Cardiac muscle cell (in vitro differentiated cells and primary cell): ENCODE data around the gene TLCD1. TPM values are rescaled to one million over a fixed set of nuclear protein-coding genes. Genes with fewer than 3 reads are reported as not detected.

Source experiments
- DNase-seq, 2 donors: peaks; one replicate each; pipeline versions ENCODE4 v3.0.0 to v3.0.0-alpha.2; 2010 to 2017; ENCODE audit warnings: low read depth in 1 of 2, low spot score in 1 of 2
- H3K27ac ChIP-seq: fragments of 200-600 bp; sonication (generic); 2 replicates; pipeline ENCODE4 v1.5.1; 2016
- H3K27me3 ChIP-seq: fragments of 200-600 bp; sonication (generic); 2 replicates; pipeline ENCODE4 v1.6.0; 2016; ENCODE audit warnings: control low read depth
- H3K36me3 ChIP-seq: fragments of 200-600 bp; sonication (generic); 2 replicates; pipeline ENCODE4 v1.5.1; 2016; ENCODE audit warnings: control low read depth
- H3K4me1 ChIP-seq: fragments of 200-600 bp; sonication (generic); 2 replicates; pipeline ENCODE4 v1.8.1; 2017; ENCODE audit warnings: low read depth, mild to moderate bottlenecking, mixed run types
- H3K4me3 ChIP-seq: fragments of 200-600 bp; sonication (generic); 2 replicates; pipeline ENCODE4 v1.5.1; 2016; ENCODE audit warnings: mild to moderate bottlenecking
- H3K9me3 ChIP-seq: fragments of 200-600 bp; sonication (generic); 2 replicates; pipeline ENCODE4 v1.5.1; 2017; ENCODE audit warnings: low read depth, mild to moderate bottlenecking, control low read depth
- polyA plus RNA-seq: library from polyadenylated mRNA; unstranded; fragments of >200 nt; fragmentation: Nextera tagmentation; extraction: Ambion mirVana; gene quantifications from 2 replicates; pipeline ENCODE4 v1.2.1, GENCODE V29; 2016
- total RNA-seq: library from RNA; depleted of rRNA; stranded (reverse); fragments of >200 nt; gene quantifications from 2 replicates; pipeline ENCODE4 v1.2.3, GENCODE V29; 2016
- TF ChIP-seq, protein P1 (sequence below): IDR thresholded peaks from 2 replicates; pipeline ENCODE4 v1.5.1; 2012; ENCODE audit warnings: low read depth, mild to moderate bottlenecking, low read length

TLCD1 gene
- total and polyA plus RNA-seq, 2 experiments from 2014 or later = 3.0 to 15.4 TPM

DNA sequence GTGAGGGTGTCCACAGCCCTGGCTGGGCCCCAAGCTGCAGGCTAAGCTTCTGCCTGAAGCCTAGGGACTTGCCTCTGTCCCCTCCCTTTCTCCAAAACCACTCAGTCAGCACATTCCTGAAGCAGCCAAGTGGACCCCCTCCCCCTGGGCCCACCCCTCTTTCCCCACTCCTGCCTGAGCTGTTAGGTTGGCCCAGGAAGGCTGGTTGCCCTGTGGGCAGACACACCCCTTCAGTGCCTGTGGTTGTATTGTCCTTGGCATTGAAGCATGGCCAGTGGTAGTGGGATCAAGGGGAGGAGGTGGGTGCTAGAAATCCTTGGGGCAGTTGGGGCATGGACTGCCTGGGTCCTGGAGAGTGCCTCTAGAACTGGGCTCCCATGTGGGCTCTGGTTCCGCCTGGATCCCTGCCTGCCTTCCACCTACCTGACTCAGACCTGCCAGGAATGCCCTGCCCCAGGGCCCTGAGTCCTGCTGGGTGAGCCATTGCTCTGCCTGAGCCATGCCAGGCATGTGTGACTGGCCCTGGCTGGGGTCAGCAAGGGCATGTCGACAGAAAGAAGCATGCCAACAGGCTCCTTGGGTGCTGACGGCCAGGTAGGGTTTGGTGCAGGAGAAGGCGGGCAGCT is 19.9 kb upstream of the TLCD1 start:
- no peaks in the 10 kb centered on the region for H3K9me3 ChIP-seq
- TF ChIP-seq, protein P1, sequence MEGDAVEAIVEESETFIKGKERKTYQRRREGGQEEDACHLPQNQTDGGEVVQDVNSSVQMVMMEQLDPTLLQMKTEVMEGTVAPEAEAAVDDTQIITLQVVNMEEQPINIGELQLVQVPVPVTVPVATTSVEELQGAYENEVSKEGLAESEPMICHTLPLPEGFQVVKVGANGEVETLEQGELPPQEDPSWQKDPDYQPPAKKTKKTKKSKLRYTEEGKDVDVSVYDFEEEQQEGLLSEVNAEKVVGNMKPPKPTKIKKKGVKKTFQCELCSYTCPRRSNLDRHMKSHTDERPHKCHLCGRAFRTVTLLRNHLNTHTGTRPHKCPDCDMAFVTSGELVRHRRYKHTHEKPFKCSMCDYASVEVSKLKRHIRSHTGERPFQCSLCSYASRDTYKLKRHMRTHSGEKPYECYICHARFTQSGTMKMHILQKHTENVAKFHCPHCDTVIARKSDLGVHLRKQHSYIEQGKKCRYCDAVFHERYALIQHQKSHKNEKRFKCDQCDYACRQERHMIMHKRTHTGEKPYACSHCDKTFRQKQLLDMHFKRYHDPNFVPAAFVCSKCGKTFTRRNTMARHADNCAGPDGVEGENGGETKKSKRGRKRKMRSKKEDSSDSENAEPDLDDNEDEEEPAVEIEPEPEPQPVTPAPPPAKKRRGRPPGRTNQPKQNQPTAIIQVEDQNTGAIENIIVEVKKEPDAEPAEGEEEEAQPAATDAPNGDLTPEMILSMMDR = no peak
- peaks cover 15% of the 10 kb centered on the region for H3K4me1 ChIP-seq
- DNase-seq = no peak
- no peaks in the 10 kb centered on the region for H3K27me3 ChIP-seq
- peak overlapping the region; percentile 99 for H3K27ac ChIP-seq
- peaks cover 24% of the 10 kb centered on the region for H3K36me3 ChIP-seq
- H3K4me3 ChIP-seq = peak overlapping the region; percentile 88

DNA sequence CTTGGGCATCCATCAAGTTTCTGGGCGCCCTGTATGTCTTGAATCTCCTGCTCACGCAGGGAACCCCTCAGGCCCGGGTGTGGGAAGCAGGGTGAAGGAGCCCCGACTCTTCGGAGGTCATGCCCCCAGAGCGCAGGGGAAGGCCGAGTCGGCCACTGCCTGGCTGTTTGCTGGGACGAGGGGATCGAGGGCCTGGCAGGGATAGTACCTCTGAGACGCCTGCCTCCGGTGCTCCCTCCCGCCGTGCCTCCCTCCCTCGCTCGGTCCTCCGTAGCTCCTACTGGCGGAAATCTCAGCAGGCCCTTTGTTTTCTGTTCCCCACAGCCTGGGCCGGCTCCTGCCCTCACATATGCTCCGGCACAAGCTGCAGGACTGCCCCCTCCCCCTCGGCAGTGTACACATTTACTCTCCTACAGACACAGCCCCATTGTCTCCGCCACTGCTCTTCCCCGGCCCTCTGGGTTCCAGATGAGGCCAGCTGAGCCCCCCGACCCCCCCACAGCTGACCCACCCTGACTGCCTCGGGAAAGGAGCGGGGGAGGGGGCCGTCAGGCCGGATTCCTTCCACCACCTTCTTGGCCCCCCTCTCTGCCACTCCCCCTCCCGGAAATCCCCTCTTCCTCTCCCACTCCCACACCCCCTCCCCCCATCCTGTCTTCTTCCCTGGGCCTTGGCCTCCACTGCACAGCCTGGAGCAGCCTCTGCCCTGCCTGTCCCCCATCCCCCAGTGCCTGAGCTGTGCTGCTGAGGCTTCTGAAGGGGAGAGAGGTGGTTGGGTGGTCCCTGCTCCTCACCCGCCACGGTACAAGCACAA is 19.1 kb upstream of the TLCD1 start:
- TF ChIP-seq, protein P1 = no peak

DNA sequence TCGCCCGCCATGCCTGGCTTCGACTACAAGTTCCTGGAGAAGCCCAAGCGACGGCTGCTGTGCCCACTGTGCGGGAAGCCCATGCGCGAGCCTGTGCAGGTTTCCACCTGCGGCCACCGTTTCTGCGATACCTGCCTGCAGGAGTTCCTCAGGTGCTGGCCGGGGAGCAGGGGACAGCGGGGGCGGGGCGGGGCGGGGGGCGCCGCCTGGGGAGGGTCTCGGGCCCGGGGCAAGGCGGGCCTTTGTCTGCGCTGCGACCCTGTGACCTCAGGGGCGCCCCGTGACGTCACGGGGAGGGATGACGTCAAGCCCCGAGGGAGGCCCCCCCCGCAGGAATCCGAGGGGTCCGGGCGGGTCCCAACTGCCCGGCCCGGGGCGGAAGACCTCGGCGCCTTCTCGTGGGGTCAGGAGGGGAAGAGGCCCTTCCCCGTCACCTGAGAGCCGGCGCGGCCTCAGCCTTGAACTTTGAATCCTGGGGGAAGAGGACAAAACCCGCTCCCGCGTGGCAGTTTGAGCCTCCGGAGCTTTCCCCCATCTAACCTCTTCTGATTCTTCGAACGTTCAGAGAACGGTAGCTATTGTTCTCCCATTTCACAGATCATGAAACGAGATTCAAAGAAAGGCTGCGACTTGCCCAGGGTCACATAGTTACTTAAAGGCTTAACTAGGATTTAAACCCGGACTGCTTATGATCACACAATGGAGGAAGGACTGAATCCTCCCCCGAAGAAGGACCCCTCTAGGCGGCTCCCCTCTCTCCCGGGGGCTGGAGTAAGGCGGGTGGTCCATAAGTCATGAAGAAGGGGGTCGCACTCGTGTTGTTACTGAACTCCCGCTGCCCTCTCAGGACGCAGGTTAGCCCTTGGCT is 18.3 kb upstream of the TLCD1 start:
- Histone ChIP-seq H3K36me3 (peaks cover 19% of the 10 kb centered on the region), H3K27ac (peak overlapping the region; percentile 99), H3K27me3 (no peaks in the 10 kb centered on the region), H3K9me3 (no peaks in the 10 kb centered on the region), H3K4me3 (peak overlapping the region; percentile 88), H3K4me1 (peaks cover 15% of the 10 kb centered on the region)
- TF ChIP-seq, protein P1 = no peak
- DNase-seq = peak; percentile 69

More for the DNA sequence above, 19.1 kb upstream of the TLCD1 start:
- H3K9me3 ChIP-seq = no peaks in the 10 kb centered on the region
- H3K4me1 ChIP-seq = peaks cover 15% of the 10 kb centered on the region
- peaks cover 24% of the 10 kb centered on the region for H3K36me3 ChIP-seq
- peak; percentile 66 to 82 for DNase-seq
- H3K4me3 ChIP-seq = peak overlapping the region; percentile 88
- H3K27ac ChIP-seq = peak overlapping the region; percentile 99
- no peaks in the 10 kb centered on the region for H3K27me3 ChIP-seq

DNA sequence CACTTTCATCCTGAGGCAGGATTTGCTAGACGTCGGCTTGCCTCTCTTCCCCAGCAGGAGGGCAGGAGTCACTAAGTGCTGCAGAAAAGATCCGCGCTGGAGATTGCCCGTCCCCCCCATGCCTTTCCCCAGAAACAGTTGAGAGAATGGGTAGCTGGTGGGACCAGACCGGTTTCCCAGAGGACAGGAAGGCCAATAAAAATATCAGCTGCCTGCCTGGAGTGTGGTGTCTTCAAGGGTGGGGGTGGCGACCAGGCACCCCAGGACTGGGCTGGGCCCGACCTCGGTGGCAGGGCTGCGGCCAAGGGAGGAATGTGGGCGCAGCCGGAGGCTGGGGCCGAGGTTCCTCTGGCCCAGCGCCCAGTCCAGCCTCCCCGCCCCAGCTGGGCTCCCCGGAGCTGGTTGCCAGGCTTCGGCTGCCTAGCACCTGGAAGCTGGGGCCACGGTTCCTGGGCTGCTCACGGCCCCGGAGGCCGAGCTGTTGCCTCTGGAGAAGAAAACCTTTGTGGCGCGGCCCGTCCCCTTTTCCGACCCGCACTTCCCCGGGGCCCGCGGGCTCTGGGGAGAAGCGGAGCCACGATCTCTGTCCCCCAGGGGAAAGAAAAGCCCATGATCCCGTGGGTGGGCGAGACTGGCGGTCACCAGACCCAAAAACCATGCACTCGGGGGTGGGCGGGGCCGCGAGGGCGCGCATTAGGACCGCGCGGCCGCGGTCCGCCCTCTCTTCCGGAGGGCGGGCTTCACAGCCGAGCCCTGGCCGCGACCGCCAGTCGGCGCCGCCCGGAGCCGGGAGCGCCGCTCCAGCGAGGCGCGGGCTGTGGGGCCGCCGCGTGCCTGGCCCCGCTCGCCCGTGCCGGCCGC is 17.4 kb upstream of the TLCD1 start, which contains the start of gene TRAF4:
Gene TRAF4 (plus strand): TSS at position 769 of the 861 bp plus-strand sequence. CDS start 102 bp downstream, outside the sequence.
- TF ChIP-seq, protein P1 = no peak
- Histone ChIP-seq H3K9me3 (no peaks in the 10 kb centered on the region), H3K27ac (peak within 1 kb of the TSS; percentile 99), H3K4me3 (peak within 1 kb of the TSS; percentile 88), H3K4me1 (peaks cover 15% of the 10 kb centered on the region), H3K27me3 (no peaks in the 10 kb centered on the region), H3K36me3 (peaks cover 10% of the 10 kb centered on the region)
- peak; percentile 87 to 90 for DNase-seq
